GM19099 (cell line): Measurements from ENCODE around the gene PPP2CA.

Experiments used
- POLR2A ChIP-seq: IDR thresholded peaks from 3 replicates; pipeline ENCODE4 v1.6.1; 2011; ENCODE audit warnings: low read depth; ENCODE audit not compliant: insufficient read length; ENCODE audit errors: extremely low read depth

Gene PPP2CA

DNA sequence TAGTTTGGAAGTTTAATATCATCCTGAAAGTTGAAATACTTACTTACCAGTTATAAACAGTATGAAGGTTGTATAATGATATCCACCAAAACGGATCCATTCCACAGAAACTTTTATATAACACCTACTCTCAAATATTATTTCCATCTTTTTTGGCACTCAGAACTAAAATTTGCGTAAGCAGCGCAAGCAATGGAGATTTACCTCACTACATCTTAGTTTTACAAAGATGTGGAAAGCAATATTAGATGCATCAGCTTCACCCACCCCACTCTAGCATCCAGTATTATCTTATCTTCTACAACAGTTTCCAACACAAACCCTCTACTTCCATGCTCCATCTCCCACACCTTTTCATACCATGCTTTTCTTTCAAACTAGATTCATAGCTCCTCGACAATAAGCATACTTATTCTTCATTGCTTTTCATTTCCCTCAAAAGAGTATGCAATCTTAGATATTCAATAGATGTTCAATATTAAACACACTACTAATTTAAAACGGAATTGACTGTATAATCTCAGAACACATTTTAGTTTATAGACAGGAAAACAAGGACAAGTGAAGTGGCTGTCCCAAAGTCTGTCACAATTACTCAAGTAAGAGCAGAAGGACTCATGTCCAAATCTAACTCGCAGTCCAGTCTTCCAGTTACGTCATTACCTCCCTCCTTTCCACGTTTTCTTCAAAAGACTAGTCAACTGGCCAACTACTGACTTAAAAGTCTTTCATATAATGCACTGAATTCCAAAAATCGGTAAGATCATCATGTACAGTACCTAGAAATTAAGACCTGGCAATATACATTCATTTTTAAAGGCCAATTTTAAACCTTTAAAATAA is 2.2 kb downstream of the PPP2CA start:
- no peak for TF ChIP-seq POLR2A

DNA sequence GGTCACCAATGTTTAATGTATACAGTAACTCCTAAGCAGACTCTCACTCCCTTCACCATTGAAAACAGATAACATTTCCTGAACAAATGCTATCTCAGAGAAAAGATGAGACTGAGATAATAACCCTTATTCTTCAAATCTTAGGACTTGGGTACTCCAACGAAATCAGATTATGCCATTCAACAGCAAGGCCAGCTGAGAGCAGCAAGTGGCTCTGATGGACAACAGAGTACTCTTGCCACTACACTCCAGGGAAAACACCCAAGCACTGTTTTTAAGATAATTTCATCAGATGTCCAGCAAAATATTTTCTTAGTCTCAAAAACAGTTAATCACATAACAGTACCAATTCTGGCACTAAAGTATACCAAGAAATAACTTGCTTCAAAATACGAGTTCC is 10.1 kb downstream of the PPP2CA start:
- no peak for TF ChIP-seq POLR2A

DNA sequence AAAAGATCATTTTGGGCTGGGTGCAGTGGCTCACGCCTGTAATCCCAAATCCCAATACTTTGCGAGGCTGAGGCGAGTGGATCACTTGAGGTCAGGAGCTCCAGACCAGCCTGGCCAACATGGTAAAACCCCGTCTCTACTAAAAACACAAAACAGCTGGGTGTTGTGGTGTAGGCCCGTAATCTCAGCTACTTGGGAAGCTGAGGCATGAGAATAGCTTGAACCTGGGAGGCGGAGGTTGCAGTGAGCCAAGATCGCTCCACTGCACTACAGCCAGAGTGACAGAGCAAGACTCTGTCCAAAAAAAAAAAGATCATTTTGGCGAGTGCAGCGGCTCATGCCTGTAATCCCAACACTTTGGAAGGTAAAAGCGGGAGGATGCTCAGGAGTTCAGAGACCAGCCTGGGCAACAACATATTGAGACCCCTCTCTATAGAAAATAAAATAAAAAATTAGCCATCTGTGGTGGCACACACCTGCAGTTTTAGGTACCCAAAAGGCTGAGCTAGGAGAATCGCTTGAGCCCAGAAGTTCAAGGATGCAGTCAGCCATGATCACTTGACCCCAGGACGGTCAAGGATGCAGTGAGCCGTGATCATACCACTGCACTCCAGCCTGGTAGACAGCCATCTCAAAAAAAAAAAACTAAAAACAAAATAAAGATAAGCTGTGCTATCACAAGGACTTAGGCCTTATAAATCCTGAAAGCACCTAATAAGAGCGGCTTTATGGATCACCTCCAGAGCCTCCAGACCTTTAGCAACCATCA is 16.2 kb downstream of the PPP2CA start:
- no peak for TF ChIP-seq POLR2A

DNA sequence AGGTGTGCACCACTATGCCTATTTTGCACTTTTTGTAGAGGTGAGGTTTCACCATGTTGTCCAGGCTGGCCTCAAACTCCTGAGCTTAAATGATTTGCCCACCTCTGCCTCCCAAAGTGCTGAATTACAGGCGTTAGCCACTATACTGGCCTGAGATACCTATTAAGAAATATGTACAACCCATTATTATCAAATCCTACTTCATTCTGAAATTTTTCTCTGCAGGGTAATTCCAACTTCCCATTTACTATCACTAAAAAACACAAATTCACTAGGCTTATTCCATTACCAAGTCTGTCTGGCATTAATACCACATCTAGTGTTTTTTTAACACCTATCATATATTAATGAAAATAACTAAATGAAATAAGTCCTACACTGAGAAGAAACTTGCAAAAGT is 18.2 kb downstream of the PPP2CA start:
- TF ChIP-seq POLR2A: no peak

DNA sequence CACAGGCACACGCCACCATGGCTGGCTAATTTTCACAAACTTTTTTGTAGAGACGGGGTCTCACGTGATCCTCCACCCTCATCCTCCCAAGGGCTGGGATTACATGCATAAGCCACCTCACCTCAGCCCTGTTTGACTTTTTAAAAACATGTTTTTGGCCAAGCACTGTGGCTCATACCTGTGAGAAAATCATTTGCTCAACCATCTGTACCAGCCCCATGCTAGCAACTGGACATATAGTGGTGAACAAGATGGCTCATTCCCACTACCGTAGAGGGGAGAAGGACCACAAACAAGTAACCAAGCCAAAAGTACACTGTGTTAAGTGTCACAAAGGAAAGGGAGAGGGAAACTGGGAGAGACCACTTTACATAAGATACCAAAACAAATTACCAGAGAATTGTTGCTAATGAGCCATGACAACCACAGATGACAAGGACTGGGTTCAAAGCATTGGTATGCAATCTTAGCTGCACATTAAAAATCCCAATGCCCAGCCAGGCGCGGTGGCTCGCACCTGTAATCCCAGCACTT is 19.2 kb downstream of the PPP2CA start:
- no peak for TF ChIP-seq POLR2A

DNA sequence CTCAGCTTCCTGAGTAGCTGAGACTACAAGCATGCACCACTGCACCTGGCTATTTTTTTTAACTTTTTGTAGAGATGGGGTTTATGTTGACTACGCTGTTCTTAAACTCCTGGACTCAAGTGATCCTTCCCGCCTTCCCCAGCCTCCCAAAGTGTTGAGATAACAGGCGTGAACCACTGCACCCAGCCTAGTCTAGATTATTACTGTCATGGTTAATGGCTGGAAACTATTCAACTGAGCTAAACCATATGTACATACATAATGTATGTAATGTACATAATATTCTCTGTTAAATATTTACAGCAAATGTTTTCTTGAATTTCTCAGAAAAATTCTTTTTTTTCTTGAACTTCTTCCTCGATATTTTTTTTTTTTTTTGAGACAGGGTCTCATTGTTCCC is 21.3 kb downstream of the PPP2CA start:
- TF ChIP-seq POLR2A: no peak

DNA sequence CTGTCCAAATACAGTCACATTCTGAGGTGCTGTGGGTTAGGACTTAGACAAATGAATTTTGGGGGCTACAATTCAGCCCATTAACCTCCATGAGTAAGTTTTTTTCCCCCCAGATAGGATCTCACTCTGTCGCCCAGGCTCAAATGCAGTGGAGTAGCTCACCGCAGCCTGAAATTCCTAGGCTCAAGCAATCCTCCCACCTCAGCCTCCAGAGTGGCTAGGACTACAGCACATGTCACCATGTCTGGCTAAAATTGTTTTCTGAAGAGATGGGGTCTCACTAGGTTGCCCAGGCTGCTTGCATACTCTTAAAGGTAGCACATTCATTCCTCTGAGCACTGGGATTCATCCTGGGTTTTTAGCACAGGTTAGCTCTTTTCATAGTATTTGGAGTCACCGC is 22.2 kb downstream of the PPP2CA start:
- TF ChIP-seq POLR2A: no peak

DNA sequence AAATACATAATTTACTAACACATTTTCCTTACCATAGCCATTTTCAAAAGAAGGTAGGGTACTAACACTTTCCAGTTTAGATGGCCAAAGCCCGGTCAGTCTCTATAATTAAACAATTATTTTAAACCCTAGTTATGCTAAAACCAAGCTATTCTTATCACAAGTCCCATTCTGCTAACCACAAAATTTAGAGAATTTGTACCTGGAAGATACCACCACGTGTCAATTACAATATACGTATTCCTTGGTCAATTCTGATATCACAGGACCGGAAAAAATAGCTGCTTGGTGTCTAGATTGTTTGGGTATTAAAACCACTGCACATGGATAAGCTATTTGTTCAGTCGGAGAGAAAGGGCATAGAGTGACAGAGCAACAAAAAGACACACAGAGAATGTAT is 30.2 kb downstream of the PPP2CA start:
- TF ChIP-seq POLR2A: no peak

DNA sequence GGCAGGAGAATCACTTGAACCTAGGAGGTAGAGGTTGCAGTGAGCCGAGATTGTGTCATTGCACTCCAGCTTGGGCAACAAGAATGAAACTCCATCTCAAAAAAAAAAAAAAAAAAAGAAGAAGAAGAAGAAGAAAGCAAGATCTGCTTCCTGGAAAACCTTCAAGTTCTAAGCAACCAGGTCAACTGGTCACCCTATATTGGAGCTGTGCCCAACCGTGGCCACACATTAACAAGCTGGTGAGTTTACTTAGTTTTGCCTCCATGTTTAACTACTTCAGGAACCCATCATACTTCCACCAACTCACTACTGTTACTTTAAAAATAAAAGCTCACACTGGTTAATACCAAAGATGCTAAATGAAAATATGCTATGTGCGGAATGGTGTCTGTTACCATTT is 36.8 kb downstream of the PPP2CA start:
- no peak for TF ChIP-seq POLR2A

DNA sequence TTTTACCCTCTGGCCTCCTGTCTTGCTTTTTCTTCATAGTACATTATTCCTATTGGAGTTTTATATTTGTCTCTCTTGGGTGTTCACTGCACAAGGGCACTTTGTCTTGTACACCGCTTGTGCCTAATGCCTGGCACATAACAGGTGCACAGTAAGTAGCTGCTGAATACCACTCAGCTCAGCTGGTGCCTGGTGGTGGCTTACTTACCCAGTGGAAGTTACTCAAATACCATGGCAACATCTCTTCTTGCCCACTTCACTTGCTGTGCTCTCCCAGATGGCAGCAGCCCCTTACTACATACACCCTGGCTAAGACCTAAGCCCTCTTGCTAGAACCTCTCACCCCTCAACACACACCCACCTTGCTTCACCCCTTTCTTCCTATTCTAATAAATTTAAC is 37.8 kb downstream of the PPP2CA start:
- TF ChIP-seq POLR2A: no peak

DNA sequence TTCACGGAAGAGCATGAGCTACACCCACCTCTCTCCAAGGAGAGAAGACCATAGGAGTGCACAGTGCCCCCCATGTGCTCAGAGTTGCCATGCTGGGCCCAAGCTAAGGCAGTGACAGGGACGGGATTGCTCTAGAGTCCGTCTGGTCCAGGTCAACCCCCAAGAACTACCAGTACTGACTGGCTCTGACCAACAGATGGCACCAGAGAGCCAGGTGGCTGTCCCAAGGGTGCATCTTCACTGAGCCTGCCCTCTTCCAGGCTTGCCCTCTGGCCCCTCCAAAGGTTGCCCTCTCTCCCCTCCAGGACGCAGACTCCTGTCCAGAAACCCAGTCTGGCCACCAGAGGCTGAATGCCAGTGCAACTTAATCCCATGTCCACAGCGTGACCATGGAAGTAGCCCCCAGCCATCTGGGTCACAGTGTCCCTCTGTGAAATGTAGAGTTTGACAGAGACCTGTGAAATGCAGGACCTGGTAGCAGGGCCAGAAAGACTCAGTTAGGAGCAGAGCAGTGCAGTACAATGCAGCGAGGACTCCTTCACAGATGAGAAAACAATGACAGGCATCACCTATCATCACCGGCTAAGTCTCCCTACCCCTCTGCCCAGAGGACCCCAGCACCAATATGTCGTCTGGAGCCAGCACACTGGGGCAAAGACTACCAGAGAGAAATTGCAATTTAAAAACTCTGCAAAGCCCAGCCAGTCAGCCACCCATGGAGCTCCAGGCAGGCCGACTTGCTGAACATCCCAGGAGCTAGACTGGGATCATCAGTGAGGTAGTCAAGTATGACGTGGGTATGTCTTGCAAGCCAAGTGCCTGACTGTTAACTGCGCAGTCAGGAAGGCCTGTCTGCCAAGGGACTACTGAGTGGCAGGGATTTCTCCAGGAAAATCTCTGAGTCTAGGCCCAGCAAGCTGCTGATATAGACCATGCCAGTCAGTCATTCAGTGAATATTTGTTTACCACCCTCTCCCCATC is 41.4 kb downstream of the PPP2CA start:
- TF ChIP-seq POLR2A: no peak

DNA sequence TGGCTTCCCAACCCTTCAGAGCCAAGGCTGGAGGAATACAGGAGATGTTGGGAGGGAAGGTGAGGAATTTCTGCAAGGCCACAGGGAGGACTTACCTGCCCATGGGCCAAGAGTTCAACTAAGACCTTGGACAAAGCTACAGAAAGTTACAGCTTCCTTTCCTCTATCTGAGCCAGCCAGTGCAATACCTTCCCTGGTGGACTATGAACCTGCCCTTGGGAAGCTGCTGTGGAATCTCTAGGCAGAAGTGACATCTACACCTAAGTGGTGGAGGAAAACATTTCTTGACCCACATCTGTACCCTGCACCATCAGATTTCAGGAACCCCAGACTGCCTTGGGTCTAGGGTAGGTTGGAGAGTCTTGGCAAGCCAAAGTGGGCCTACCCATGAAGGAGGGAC is 42.4 kb downstream of the PPP2CA start:
- TF ChIP-seq POLR2A: no peak

DNA sequence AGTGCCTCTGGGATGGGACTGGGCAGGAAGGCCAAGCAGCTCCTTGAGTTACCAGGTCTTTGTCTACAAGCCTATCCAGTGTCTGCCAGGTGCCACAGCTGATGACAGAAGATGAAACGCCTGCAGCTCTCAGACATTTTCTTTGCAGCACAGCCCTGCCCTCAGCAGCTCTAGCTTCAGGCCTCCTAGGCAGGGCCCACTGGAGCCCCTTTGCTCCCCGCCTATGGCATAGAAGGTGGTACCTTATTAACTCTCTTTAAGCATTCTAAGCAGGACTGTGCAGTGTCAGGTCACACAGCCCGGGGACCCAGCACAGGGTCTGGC is 47.8 kb downstream of the PPP2CA start:
- TF ChIP-seq POLR2A: no peak

DNA sequence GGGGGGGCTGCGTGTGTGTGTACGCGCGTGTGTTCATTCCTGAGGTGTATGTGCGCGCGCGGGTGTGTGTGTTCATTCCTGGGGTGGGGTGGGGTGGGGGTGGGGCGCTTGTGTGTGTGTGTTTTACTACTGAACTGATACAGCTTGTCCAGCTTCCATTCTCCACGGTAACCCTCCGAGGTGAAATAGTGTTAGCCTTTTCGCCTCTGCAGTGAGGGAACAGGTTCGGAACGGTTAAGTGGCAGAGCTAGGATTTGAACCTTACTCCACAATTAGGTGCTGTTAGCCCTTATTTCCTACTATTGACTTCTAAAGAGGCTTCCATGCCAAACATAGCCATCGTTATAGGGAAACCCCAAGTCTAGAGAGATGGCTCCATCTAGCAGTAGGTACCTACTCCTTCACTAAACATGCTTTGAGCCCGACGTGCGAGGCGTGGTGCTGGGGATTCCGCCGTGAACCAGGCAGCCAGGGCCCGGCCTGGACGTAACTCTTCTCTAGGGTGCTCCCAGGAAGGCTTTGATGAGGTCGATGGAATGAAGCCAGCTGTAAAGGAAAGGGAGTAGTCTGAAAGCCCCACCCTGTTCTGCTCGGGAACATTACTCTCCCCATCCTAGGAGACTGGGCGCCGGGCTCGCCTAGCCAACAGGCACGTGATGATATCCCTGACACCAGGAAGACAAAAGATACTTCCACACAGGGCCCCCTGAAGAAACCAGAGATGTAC is 48.3 kb downstream of the PPP2CA start:
- TF ChIP-seq POLR2A: no peak
